Esophagus (tissue), 2 donors: ENCODE results near the gene SHOX. TPM values are rescaled to one million over a fixed set of nuclear protein-coding genes. Genes with fewer than 3 reads are reported as not detected.

Source experiments
- H3K27ac ChIP-seq, 2 donors: one replicate each; pipeline ENCODE4 v1.5.1; 2013; ENCODE audit warnings: low read depth in 2 of 2, mild to moderate bottlenecking in 2 of 2, inconsistent platforms in 1 of 2, low read length in 1 of 2, moderate library complexity in 1 of 2
- H3K27me3 ChIP-seq, 2 donors: one replicate each; pipeline ENCODE4 v1.6.1; 2013; ENCODE audit warnings: low read length in 2 of 2, control low read depth in 1 of 2, mild to moderate bottlenecking in 1 of 2; ENCODE audit not compliant: insufficient read depth in 2 of 2, control insufficient read depth in 1 of 2
- H3K36me3 ChIP-seq, 2 donors: one replicate each; pipeline ENCODE4 v1.6.1; 2013; ENCODE audit warnings: low read length in 1 of 2; ENCODE audit not compliant: control insufficient read depth in 2 of 2, insufficient read depth in 2 of 2
- H3K4me1 ChIP-seq, 2 donors: one replicate each; pipeline ENCODE4 v1.6.1; 2013; ENCODE audit warnings: low read length in 1 of 2; ENCODE audit not compliant: control insufficient read depth in 2 of 2, insufficient read depth in 2 of 2
- H3K4me3 ChIP-seq, 2 donors: one replicate each; pipeline ENCODE4 v1.5.1; 2013; ENCODE audit warnings: low read length in 2 of 2, mild to moderate bottlenecking in 2 of 2, low read depth in 1 of 2, moderate library complexity in 1 of 2
- H3K9me3 ChIP-seq, 2 donors: one replicate each; pipeline ENCODE4 v1.6.1; 2013; ENCODE audit warnings: mild to moderate bottlenecking in 2 of 2, low read depth in 1 of 2, low read length in 1 of 2, moderate library complexity in 1 of 2; ENCODE audit not compliant: control insufficient read depth in 2 of 2, insufficient read depth in 1 of 2
- WGBS, 2 donors: extraction: QIAGEN DNeasy Blood & Tissue Kit; methylation state at CpG; one replicate each; pipeline ENCODE4 v1.1.7; 2013; 5-methylcytosine and 5-hydroxymethylcytosine counted together
- polyA plus RNA-seq, 2 donors: library from polyadenylated mRNA; stranded (reverse); fragments of 200-250 nt; gene quantifications; one replicate each; pipeline ENCODE4 v1.2.3, GENCODE V29; 2013
- donor health status: healthy with polysubstance abuse.
- donor health status: Bipolar disorder and iron deficiency.

SHOX gene
- polyA plus RNA-seq, 2 donors, result not detected

GRCh38 chrX:627995-628394, 2.6 kb upstream of the SHOX start:
- WGBS, 2 donors, result 14% methylated on average over 4 of the region's 4 CpGs

DNA sequence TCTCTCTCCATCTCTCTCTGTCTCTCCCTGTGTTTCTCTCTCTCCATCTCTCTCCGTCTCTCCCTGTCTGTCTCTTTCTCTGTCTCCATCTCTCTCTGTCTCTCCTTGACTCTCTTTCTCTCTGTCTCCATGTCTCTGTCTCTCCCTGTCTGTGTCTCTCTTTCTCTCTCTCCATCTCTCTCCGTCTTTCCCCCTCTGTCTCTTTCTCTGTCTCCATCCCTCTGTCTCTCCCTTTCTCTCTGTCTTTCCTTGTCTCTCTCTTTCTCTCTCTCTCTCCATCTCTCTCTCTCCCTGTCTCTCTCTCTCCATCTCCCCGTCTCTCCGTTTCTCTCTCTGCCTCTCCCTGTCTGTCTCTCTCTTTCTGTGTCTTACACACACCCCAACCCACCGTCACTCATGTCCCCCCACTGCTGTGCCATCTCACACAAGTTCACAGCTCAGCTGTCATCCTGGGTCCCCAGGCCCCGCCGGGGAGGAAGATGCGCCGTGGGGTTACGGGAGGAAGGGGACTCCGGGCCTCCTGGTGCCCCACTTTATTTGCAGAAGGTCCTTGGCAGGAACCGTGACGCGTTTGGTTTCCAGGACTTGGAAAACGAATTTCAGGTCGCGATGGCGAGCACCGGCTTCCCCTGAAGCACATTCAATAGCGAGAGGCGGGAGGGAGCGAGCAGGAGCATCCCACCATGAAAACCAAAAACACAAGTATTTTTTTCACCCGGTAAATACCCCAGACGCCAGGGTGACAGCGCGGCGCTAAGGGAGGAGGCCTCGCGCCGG, 1.2 kb upstream of the SHOX start:
- no peak overlapping the region for H3K27ac ChIP-seq
- WGBS, 2 donors, result 7 to 9% methylated on average over 30 of the region's 30 CpGs
- no peak overlapping the region for H3K4me3 ChIP-seq
- H3K27me3 ChIP-seq, result peaks cover 22 to 23% of the 10 kb centered on the region in 2 donors
- H3K36me3 ChIP-seq, result no peaks in the 10 kb centered on the region
- no peaks in the 10 kb centered on the region for H3K9me3 ChIP-seq
- H3K4me1 ChIP-seq, result peaks cover 0 to 6% of the 10 kb centered on the region in 2 donors

More at GRCh38 chrX:627995-628394, 2.6 kb upstream of the SHOX start:
- H3K4me3 ChIP-seq, result no peak overlapping the region
- peaks cover 12 to 19% of the 10 kb centered on the region in 2 donors for H3K27me3 ChIP-seq
- no peaks in the 10 kb centered on the region for H3K36me3 ChIP-seq
- no peaks in the 10 kb centered on the region for H3K9me3 ChIP-seq
- peaks cover 0 to 6% of the 10 kb centered on the region in 2 donors for H3K4me1 ChIP-seq
- no peak overlapping the region for H3K27ac ChIP-seq

- Histone ChIP-seq H3K27me3 (peaks cover 25 to 28% of the 10 kb centered on the region in 2 donors), H3K36me3 (no peaks in the 10 kb centered on the region), H3K4me1 (peaks cover 0 to 6% of the 10 kb centered on the region in 2 donors), H3K4me3 (no peak overlapping the region), H3K9me3 (no peaks in the 10 kb centered on the region), H3K27ac (no peak overlapping the region)
- 5% methylated on average over 57 to 62 of the region's 62 CpGs for WGBS, 2 donors
These were observed 482 bp upstream of the SHOX start for GRCh38 chrX:630007-630611.

DNA sequence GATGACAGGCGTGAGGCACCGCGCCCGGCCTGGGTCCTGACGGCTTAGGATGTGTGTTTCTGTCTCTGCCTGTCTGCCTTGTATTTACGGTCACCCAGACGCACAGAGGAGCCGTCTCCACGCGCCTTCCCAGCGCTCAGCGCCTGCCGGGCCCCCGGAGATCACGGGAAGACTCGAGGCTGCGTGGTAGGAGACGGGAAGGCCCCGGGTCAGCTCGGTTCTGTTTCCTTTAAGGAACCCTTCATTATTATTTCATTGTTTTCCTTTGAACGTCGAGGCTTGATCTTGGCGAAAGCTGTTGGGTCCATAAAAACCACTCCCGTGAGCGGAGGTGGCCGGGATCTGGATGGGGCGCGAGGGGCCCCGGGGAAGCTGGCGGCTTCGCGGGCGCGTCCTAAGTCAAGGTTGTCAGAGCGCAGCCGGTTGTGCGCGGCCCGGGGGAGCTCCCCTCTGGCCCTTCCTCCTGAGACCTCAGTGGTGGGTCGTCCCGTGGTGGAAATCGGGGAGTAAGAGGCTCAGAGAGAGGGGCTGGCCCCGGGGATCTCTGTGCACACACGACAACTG, 1.3 kb downstream of the SHOX start:
- H3K4me1 ChIP-seq, result peaks cover 0 to 6% of the 10 kb centered on the region in 2 donors
- H3K27me3 ChIP-seq, result peaks cover 28 to 30% of the 10 kb centered on the region in 2 donors
- H3K9me3 ChIP-seq, result no peaks in the 10 kb centered on the region
- H3K27ac ChIP-seq, result no peak overlapping the region
- H3K36me3 ChIP-seq, result no peaks in the 10 kb centered on the region
- WGBS, 2 donors, result 4% methylated on average over 44 of the region's 44 CpGs
- no peak overlapping the region for H3K4me3 ChIP-seq

- Histone ChIP-seq H3K36me3 (no peaks in the 10 kb centered on the region), H3K27me3 (peaks cover 30 to 33% of the 10 kb centered on the region in 2 donors), H3K9me3 (no peaks in the 10 kb centered on the region), H3K27ac (no peak overlapping the region), H3K4me3 (no peak overlapping the region), H3K4me1 (peaks cover 0 to 6% of the 10 kb centered on the region in 2 donors)
- 3 to 7% methylated on average over 30 of the region's 30 CpGs for WGBS, 2 donors
These were observed 1.9 kb downstream of the SHOX start for GRCh38 chrX:632366-633042.

DNA sequence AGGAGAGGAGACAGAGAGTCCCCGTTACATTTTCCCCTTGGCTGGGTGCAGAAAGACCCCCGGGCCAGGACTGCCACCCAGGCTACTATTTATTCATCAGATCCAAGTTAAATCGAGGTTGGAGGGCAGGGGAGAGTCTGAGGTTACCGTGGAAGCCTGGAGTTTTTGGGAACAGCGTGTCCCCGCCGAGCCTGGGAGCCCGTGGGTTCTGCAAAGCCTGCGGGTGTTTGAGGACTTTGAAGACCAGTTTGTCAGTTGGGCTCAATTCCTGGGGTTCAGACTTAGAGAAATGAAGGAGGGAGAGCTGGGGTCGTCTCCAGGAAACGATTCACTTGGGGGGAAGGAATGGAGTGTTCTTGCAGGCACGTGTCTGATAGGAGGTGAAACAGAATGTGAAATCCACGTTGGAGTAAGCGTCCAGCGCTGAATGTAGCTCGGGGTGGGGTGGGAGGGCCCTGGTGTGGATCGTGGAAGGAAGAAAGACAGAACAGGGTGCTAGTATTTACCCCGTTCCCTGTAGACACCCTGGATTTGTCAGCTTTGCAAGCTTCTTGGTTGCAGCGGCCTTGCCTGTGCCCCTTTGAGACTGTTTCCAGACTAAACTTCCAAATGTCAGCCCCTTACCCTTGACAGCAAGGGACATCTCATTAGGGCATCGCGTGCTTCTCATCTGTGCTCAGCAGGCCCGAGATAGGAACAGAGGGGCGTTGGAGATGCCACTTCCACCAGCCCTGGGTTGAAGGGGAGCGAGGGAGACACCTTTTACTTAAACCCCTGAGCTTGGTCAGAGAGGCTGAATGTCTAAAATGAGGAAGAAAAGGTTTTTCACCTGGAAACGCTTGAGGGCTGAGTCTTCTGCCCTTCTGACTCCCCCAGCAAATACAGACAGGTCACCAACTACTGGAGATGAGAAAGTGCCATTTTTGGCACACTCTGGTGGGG, 2.7 kb downstream of the SHOX start:
- H3K4me3 ChIP-seq, result no peak overlapping the region

GRCh38 chrX:633985-634958, 3.7 kb downstream of the SHOX start:
- Histone ChIP-seq H3K27me3 (peaks cover 30 to 38% of the 10 kb centered on the region in 2 donors), H3K9me3 (no peaks in the 10 kb centered on the region), H3K4me1 (peaks cover 0 to 6% of the 10 kb centered on the region in 2 donors), H3K4me3 (no peak overlapping the region), H3K27ac (no peak overlapping the region), H3K36me3 (no peaks in the 10 kb centered on the region)
- WGBS, 2 donors, result 5 to 6% methylated on average over 75 to 84 of the region's 84 CpGs

More for the DNA sequence above, 2.7 kb downstream of the SHOX start:
- Histone ChIP-seq H3K27ac (no peak overlapping the region), H3K4me1 (peaks cover 0 to 6% of the 10 kb centered on the region in 2 donors), H3K27me3 (peaks cover 30 to 33% of the 10 kb centered on the region in 2 donors), H3K36me3 (no peaks in the 10 kb centered on the region), H3K9me3 (no peaks in the 10 kb centered on the region)
- WGBS, 2 donors, result 6 to 10% methylated on average over 25 of the region's 25 CpGs

GRCh38 chrX:635428-636090, 5.0 kb downstream of the SHOX start:
- Histone ChIP-seq H3K4me3 (no peak overlapping the region), H3K36me3 (no peaks in the 10 kb centered on the region), H3K4me1 (peaks cover 0 to 6% of the 10 kb centered on the region in 2 donors), H3K9me3 (no peaks in the 10 kb centered on the region), H3K27me3 (peaks cover 27 to 34% of the 10 kb centered on the region in 2 donors), H3K27ac (no peak overlapping the region)
- 5% methylated on average over 29 of the region's 29 CpGs for WGBS, 2 donors
